Measurements from ENCODE around the gene DEXI. TPM values are rescaled to one million over a fixed set of nuclear protein-coding genes. Genes with fewer than 3 reads are reported as not detected.
"Not testable (repeated sequence)": the region's sequence is repeated elsewhere in the genome, so short reads cannot be mapped to it uniquely, and the experiment has no call there.

DEXI gene
- total RNA-seq, 1 donor from 2014 or later = 41.6 TPM

DNA sequence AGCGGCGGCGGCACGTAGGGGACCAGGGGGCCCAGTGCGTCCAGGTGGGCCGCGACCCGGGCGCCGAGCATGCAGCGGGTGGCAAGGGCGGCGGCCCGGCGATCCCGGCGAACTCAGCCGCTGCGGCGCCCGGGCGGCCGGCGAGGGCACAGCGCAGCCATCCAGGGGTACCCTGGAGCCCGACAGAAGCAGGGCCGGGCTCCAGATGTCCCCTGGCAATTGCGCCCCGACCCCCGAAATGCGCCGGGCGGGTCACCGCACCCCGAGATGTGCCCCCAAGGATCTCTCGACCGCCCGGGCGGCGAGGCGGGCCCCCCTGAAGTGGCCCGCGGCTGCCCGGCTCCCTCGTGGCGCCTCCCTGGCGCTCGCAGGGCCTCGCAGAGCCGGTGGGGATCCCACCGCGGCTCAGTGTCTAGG lies 325 bp downstream of the DEXI start:
- DNase-seq (ENCODE audit: low spot score) = not testable (repeated sequence)

DNA sequence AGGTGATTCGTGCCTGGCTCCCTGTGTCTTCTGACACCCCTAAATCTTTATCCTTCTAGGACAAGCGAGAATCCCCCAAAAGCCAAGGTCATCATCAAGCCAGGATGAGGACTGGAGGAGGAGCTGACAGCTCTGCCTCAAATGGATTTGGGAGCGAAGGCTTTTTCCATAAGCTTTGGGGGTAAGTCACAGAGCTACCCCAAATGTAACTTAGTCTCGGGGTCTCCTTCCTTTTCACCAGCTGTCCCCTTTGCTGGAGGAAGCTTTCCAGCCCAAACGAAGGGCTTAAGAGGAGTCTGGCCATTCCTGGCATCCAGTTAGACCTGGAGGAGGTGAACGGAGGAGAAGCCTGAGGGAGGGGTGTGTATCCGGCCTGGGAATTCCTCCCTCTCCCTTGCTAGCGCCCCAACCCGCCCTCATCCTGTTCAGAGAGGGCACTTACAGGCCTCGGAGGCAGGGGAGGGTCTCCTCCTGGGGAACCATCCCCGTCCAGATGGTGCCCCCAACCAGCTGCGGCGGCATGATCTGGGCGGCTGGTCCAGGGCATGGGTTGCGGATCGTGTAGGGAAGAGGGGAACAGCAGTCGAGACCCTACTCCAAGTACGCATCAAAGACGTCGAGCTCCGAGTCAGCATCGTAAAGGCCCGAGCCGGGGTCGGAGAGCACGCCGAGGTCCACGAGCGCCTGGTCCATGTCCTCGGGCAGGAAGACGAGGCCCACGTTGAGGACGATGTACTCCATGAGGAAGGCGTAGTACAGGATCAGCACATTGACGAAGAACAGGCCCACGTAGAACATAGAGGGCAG lies 938 bp downstream of the DEXI start:
- no peak for DNase-seq (ENCODE audit: low spot score)

DNA sequence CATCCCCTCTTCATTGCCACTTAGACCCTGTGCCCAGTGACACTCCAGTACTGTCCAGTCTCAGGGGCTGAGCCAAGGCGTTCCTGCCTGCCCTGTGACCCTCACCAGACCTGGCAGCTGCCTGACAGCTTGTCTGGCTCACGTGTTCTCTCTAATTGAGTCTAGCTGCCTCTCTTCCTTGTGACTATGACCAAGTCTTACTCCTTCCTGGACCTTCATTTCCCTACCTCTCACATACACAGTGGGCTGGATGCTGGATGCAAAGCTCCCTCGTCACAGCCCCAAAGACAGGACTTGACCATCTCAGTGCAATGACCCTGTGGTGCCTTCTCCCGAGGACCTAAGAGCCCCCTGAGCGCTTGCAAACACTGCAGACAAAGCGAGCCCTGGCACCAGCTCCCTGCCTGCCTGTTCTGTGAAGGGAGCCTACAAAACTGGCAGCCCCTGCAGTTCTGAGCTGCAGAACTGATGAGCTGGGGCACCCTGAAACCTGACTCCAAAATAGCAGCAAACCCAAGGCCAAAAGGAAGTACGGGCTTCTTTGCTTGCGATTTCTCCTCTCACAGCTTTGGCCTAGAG lies 1.7 kb downstream of the DEXI start:
- no peak for DNase-seq (ENCODE audit: low spot score)

DNA sequence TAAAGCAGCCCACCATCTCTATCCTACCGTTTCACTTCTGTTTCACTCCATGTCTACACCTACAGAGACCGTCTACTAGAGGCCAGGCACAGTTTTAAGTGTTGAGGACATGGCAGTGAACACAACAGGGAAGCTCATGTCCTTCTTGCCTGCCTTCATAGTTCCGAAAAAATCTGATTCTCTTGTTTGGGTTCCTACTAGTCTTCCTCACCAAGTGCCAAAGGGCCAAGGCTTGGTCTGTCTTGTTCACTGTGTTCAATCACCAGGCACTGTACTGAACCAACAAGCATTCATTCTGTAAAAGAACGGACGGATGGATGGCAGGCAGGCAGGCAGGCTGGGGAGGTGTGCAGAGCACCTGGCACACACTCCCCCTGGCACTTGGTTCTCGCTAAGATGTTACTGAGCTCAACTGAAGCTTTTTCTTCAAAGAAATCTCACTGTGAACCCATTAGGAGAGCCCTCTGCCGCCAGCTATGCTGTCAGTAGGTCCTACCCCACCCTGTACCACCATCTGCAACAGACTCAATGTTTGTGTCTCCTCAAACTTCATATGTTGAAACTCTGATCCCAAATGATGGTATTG lies 2.5 kb downstream of the DEXI start:
- no peak for DNase-seq (ENCODE audit: low spot score)

DNA sequence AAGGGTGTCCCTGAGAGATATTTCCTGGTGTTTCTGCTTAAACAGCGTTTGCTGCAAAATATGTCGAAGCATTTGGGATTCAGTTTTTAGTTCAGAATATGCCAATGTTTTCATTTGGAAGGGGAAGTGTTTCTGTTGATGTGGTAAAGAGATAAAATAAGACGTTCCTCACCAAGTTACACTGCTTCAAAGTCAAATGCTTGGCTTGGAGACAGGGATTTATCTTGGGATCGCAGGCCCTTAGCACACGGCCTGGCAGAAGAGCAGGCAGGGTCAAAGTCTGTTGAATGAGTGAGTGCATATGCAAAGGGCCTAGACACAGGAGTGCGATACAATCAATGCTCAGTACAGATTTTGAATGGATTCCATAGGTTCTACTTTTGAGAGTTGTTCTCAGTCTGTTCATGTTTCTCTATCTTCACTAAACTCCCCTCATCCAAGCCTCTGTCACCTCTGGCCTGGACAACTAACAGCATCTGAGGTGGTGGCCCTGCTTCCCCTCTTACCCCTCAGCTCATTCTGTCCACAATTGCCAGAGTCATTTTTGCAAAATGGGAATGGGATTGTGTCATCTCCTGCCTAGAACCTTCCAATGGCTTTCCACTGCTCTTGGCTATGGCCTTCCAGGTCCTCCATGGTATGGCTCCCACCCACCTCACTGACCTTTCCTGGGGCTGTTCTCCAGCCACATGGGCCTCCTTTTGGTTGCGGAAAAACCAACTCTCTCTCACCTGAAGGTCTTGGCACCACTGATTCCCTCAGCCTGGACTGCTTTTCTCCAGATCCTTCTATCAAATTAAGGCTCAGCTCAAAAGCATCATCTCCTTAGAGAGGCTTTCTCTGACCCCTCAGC lies 3.2 kb downstream of the DEXI start:
- no peak for DNase-seq (ENCODE audit: low spot score)

DNA sequence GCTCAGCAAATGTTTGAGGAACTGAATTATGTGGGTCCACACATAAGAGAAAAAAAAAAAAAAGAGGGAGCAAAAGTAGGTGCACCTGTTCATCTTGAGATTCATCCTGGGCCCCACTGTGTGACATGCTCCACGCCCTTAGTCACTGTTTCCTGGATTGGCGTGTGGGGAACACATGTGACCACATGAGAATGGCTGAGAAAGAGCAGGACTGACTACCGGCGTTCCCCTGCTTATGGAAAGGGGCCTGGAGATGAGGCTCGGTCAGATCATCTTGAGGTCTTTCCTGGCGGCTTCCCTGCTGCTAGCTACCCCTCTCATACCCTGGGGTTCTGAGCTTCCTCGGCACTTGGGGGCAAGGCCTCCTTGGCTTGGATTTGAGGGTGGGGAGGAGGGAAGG lies 3.9 kb downstream of the DEXI start:
- DNase-seq (ENCODE audit: low spot score) = no peak

DNA sequence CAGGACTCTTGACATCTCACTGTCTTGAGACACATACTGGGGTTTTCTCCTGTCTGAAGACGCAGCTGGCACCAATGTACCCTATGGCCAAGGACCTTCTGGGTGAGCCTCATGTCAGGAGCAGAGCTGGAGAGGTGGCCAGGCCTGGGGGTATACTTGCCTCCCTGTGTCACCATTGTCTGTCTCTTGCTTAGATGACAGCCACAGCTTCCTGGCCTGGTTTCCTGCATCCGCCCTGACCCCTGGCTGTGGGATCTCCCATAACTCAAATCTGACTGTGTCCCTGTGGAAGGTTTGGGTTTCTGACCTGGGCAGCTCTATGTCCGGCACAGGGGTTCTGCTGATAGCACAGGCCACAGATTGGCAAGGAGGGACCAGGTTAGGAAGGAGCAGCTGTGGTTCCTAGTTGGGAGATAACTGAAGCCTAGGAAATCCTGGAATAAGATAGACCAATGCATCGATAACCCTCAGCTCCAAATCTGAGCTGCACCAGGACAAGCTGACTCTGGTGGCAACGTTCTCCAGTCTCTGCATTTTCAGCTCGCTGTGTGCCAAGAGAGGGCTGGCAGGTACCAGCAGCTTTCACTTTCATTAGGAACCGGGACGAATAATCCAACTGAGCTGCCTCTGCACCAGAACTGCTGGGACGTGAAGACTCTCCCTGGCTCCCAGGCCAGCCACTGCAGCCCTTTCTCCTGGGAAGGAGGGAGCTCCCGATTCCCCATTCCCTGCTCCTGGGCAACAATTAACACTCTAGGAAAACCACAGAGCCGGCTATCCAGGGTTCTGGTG lies 5.0 kb downstream of the DEXI start:
- DNase-seq (ENCODE audit: low spot score) = no peak

DNA sequence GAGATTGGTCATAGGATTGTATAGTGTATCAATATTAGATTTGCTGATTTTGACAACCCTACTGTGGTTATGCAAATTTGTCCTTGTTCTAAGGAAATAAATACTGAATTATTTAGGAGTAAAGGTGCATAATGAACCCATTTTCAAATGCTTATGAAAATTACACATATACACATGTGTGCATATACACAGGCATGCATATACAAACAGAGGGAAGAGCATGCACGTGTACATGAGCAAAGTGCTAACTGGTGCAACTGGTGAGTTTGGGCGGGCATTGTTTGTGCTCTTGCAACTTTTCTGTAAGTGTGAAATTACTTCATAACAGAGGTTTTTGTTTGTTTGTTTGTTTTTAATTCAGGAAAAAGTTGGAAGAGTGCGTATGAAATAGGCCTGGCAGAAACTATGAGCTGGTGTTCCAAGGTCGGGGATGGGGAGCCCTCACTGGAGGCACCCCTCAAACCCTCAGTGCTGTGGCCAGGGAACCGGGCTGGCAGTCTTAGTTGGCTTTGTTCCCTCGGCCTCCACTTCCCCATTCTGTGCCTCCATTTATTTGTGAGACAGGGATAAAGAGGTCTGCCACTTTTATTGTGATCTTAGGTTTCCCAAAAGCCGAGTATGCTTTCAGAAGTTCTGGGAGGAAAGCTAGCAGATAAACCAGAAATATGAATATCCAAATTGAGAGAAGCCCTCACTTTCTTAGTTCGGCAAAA lies 5.8 kb downstream of the DEXI start:
- no peak for DNase-seq (ENCODE audit: low spot score)

DNA sequence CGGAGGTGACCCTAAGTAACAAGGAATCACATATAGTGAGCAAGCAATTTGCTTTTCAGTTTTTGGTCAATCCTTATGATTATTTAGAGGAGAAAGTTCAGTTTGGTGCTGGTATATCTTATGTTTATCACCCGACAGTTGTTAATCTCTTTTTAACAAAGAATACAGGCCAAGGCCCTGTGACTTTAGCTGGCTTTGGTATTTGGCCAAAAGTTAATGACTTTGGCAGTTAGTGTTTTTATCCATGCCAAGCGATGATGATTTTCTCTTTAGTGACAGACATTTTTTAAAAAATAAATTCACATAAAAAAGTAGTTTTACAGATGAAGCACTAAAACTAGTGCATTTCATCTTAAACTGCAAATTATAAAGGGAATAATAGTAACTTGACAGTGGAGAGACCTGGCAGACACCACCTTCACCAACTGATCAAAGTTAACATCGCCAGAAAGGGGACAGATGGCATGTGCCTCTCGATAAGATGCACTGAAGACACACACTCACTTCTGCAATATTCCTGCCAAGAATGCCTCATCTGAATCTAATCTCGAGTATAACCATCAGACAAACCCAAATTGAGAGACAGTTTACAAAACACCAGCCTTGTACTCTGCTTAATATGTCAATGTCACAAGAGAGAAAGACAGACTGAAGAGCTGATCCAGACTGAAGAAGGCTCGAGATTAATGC lies 6.9 kb downstream of the DEXI start:
- no peak for DNase-seq (ENCODE audit: low spot score)

DNA sequence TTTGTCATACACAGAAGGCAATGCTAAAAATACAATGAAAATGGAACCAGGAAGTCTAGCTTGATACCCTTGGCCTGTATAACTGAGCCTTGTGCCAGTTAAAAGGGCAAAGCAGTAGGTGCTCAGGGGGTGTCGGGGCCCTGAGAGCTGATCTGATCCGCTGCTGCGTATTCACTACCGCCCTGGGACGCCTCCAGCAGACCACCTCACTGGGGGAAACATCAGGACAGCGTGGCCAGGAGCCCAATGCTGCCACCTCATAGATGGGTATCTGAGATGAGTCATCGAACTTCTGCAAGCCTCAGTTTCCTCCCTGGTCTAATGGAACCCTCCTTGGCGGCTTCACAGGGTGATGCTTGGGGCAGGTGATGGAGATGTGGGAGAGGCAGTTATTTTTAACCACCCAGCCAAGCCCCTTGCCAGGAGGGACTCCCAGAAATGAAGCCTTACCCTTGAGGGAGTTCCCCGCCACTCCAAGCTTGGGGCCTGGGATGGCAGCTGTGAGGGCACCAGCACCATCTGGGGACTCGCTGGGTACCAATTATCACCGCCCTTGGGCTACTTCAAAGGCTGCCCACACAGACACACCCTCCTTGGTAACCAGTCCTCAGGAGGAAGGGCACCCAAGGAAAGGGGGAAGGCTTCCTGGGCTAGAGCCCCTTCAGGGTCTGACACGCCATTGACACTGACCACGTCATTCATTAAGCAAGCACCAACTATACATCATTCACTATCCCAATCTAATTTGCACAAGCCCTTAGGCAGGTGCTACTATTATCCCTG lies 7.8 kb downstream of the DEXI start:
- DNase-seq (ENCODE audit: low spot score) = no peak

DNA sequence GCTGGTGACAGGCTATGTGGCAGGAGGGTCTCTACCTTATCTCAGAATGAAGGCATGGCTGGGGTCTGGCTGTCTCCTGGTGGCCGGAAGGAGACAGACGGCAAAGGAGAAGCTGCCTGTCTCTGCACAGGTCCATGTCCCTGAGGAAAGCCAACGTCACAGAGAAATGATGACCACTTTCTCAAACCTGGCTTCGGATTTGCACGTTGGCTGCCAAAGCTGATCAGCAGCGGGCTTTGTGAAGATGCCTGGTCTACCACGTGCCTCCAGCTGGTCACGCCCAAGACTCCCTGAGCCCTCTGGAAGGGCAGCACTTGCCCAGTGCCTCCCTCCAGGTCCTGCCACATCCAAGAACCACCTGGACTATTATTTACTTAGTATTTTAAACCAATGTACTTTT lies 8.4 kb downstream of the DEXI start:
- DNase-seq (ENCODE audit: low spot score) = no peak

DNA sequence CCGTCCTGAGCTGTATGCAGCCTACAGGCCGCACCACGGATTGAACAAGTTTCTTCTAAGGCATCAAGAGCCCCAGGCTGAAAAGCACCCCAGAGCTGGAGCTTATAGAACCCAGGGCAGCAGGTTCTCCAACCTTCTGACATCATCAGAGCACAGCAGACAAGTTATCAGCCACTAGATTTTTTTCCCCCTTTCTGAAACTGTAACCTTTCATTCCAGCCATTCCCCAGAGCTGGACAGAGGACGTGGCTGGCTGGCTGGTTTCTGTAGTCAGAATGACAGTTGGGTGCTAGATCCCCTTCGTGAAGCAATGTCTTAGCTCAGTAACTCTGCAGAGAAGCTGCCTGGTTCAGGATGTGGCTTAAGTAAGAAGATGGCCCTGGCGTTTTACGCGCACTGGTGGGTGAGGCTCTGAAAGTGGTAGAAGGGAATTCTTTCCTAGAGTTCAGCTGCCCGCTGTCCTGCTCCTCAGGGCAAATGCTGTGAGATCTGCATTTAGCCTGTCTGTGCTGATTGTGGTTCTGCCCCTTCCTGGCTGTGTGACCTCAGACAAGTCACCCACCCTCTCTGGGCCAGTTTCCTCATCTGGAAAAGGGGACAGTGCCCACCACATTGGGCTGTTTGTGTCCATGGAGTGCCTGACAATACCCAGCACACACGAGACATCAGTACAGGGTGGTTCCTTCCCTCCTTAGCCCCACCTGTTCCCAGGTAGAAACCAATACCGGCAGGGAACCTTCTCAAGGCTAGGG lies 9.1 kb downstream of the DEXI start:
- DNase-seq (ENCODE audit: low spot score) = no peak

DNA sequence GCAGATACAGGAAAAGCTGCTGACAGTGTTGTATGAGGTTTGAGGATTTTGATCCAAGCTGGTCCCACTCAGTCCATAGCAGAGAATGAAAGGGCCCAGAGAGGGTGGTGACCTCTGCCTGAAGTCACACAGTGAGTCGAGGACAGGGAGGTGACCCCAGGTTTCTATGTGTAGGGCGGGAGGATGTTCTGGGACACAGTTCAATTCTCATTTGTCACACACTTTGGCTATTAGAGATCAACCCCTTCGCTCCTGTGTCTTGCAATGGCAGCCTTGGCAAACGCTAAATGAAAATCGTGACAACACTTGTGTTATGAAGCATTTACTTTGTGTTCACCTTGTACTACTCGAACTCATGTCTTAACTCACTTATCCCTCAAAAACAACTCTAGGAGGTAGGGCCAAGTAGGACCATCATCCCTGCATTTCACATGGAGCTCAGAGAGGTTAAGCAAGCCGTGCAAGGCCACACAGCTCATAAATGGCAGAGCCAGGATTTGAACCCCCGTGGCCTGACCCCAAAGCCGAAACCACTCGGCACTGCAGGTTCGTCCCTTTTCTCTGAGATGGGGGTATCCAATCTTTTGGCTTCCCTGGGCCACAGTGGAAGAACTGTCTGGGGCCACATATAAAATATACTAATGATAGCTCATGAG lies 10.2 kb downstream of the DEXI start:
- DNase-seq (ENCODE audit: low spot score) = no peak

DNA sequence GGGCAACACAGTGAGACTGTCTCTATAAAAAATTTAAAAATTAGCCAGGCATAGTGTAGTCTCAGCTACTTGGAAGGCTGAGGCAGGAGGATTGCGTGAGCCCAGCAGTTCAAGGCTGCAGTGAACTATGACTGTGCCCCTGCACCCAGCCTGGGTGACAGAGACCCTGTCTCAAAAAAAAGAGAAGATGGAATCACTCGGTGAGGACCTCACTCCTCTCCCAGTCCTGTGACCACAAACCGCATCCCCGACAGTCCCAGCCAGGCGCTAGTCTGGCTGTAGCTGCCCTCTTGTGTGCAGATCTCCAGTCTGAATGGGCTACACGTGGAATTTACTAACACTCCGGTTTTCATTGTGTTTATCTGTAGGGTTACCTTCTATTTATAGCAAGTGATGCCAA lies 11.1 kb downstream of the DEXI start:
- no peak for DNase-seq (ENCODE audit: low spot score)

DNA sequence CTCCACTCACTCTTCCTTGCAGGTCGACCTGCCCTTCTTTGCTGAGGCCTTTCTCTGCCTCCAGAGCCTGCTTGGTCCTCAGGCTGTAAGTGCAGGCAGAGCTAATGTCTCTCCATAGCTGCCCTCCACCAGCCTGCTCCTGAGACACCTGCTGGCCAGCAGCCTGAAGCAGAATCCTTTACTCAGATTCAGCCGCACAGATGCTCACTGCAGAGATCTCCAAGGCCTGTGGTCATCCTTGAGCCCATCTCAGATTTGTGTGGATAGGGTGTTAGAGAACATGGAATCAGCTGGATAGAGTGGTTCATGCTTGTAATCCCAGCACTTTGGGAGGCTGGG lies 11.5 kb downstream of the DEXI start:
- no peak for DNase-seq (ENCODE audit: low spot score)

DNA sequence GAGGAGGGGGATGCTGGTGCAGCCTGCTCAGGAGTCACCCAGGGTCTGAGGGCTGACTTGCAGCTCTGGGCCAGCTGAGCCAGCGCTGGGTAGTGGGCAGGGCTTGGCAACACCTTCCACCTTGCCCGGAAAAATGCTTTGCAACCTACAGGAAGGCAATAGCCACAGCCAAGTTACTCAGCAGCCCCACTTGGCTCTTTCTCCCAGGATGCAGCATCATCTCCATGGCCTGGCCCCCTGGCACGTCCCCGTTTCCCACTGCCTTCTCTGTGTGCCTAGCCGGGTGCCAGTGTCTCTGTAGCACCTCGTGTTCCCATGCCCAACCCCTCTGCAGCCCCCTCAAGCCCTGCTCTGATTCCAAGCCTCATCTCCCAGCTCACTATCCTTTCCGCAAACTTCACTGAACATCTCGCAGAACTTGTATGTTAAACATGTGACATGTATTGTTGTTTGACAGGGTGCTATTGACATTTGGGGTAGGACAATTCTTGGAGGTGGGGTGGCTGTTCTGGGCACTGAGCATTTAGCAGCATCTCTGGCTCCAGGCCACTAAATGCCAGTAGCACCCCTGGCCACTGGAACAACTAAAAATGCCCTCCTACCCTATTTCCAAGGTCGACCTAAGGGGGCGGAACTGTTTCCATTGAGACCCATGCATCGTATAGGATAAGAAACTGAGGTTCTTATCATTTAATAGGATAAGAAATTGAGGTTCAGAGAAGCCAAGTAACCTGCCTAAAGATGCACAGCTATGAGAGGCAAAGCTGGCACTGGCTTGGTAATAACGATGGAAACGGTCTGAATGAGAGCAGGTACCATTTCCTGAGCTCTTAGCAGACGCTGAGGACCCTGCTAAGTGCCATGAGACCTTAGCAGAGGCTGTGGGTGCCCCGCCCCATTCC lies 12.2 kb downstream of the DEXI start:
- no peak for DNase-seq (ENCODE audit: low spot score)

DNA sequence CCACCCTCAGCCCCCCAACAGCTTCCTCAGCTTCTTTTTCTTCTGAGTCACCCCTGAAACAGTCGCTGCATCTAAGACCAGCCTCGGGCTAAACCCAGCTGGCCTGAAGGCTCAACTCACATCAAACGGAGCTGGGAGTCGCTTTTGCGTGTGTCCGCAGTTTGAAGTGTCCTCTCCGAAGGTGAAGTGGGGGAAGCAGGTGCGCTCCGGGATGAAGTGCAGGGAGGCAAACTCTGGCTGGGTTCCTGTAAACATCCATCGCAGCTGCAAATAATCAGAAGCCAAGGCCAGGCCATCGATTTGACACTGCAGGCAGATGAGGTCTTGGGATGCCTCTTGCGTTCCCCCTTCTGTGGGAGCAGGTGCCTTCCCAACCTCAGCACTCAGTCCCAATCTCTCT lies 13.2 kb downstream of the DEXI start:
- not testable (repeated sequence) for DNase-seq (ENCODE audit: low spot score)

Measured in mesenteric fat pad (tissue), 1 donor.